WTC11 (cell line): Measurements from ENCODE around the gene GPATCH8. TPM values are rescaled to one million over a fixed set of nuclear protein-coding genes. Genes with fewer than 3 reads are reported as not detected.

Experiments used
- ATAC-seq: fragments of 200-7000 bp; cut with Tn5 transposase; 2 replicates; pipeline ENCODE4 v1.10.0; 2021; ENCODE audit warnings: mild to moderate bottlenecking, moderate library complexity
- CTCF ChIA-PET: fragments of 300-600 bp; sonication (Branson Sonifier 250); formaldehyde crosslinking; loops from one replicate; lab custom pipeline; 2021; ENCODE audit warnings: antibody characterized with exemption; lab: Charles Lee
- POLR2A ChIA-PET: fragments of 350-600 bp; sonication (Branson Sonifier 250); formaldehyde crosslinking; loops from one replicate; lab custom pipeline; 2021; ENCODE audit warnings: antibody characterized with exemption; lab: Charles Lee
- DNase-seq: peaks from one replicate; pipeline ENCODE4 v3.0.0; 2021; ENCODE audit warnings: low spot score
- H3K27ac Mint-ChIP-seq: 2 replicates; pipeline ENCODE4 v1.8.0; 2021; ENCODE audit warnings: mixed read lengths
- H3K27me3 Mint-ChIP-seq: 2 replicates; pipeline ENCODE4 v1.8.0; 2021; ENCODE audit warnings: low read depth, mild to moderate bottlenecking, moderate library complexity, mixed read lengths
- H3K36me3 Mint-ChIP-seq: 2 replicates; pipeline ENCODE4 v1.8.0; 2021; ENCODE audit warnings: mixed read lengths
- H3K4me1 Mint-ChIP-seq: 2 replicates; pipeline ENCODE4 v1.8.0; 2022; ENCODE audit warnings: mixed read lengths
- H3K4me3 Mint-ChIP-seq: 2 replicates; pipeline ENCODE4 v1.8.0; 2021; ENCODE audit warnings: mild to moderate bottlenecking, moderate library complexity, mixed read lengths
- H3K9me3 Mint-ChIP-seq: 2 replicates; pipeline ENCODE4 v1.8.0; 2021; ENCODE audit warnings: mixed read lengths
- AFF4 ChIP-seq: sonication (generic); formaldehyde crosslinking; IDR thresholded peaks from 2 replicates; pipeline ENCODE4 v1.8.1; 2023; ENCODE audit warnings: mild to moderate bottlenecking, missing genetic modification reagents, borderline replicate concordance
- AR ChIP-seq: fragments of 250-450 bp; sonication (Bioruptor Pico); IDR thresholded peaks from 2 replicates; pipeline ENCODE4 v1.9.0; 2021; ENCODE audit warnings: mild to moderate bottlenecking
- ATF2 ChIP-seq: sonication (generic); formaldehyde crosslinking; IDR thresholded peaks from 2 replicates; pipeline ENCODE4 v1.8.1; 2022; ENCODE audit warnings: low read depth, missing genetic modification reagents, borderline replicate concordance
- CDX4 ChIP-seq: fragments of 250-450 bp; sonication (Bioruptor Pico); IDR thresholded peaks from 2 replicates; pipeline ENCODE4 v1.9.0; 2021; ENCODE audit warnings: moderate library complexity, mild to moderate bottlenecking, inconsistent platforms, borderline replicate concordance
- CTCF ChIP-seq: fragments of 200-600 bp; IDR thresholded peaks from 2 replicates; pipeline ENCODE4 v1.8.0; 2022; ENCODE audit warnings: antibody characterized with exemption
- IRF1 ChIP-seq: sonication (generic); formaldehyde crosslinking; IDR thresholded peaks from 2 replicates; pipeline ENCODE4 v1.8.0; 2023; ENCODE audit warnings: missing genetic modification reagents
- JAZF1 ChIP-seq: fragments of 250-450 bp; sonication (Bioruptor Pico); IDR thresholded peaks from 2 replicates; pipeline ENCODE4 v1.9.0; 2021; ENCODE audit warnings: moderate library complexity, mild to moderate bottlenecking, inconsistent platforms
- JUN ChIP-seq: sonication (generic); formaldehyde crosslinking; IDR thresholded peaks from 2 replicates; pipeline ENCODE4 v1.8.0; 2023; ENCODE audit warnings: mild to moderate bottlenecking, missing genetic modification reagents
- MYBL2 ChIP-seq: sonication (generic); formaldehyde crosslinking; IDR thresholded peaks from 2 replicates; pipeline ENCODE4 v1.8.1; 2023; ENCODE audit warnings: mild to moderate bottlenecking, moderate library complexity, missing genetic modification reagents
- NR1H2 ChIP-seq: sonication (generic); formaldehyde crosslinking; IDR thresholded peaks from 2 replicates; pipeline ENCODE4 v1.9.0; 2021; ENCODE audit warnings: mild to moderate bottlenecking, moderate library complexity, missing genetic modification reagents
- PRRX2 ChIP-seq: fragments of 250-450 bp; sonication (Bioruptor Pico); IDR thresholded peaks from 2 replicates; pipeline ENCODE4 v1.8.0; 2021; ENCODE audit warnings: mild to moderate bottlenecking
- SP1 ChIP-seq: sonication (generic); formaldehyde crosslinking; conservative IDR thresholded peaks from 2 replicates; pipeline ENCODE4 v1.8.1; 2022; ENCODE audit warnings: missing genetic modification reagents
- USF1 ChIP-seq: sonication (generic); formaldehyde crosslinking; IDR thresholded peaks from 2 replicates; pipeline ENCODE4 v1.8.0; 2022; ENCODE audit warnings: mild to moderate bottlenecking, missing genetic modification reagents
- ZBTB21 ChIP-seq: sonication (generic); formaldehyde crosslinking; IDR thresholded peaks from 2 replicates; pipeline ENCODE4 v1.8.1; 2023; ENCODE audit warnings: mild to moderate bottlenecking, missing genetic modification reagents, borderline replicate concordance
- ZNF138 ChIP-seq: sonication (generic); formaldehyde crosslinking; conservative IDR thresholded peaks from 2 replicates; pipeline ENCODE4 v1.8.1; 2022; ENCODE audit warnings: mild to moderate bottlenecking, moderate library complexity, missing genetic modification reagents
- ZNF232 ChIP-seq: sonication (generic); formaldehyde crosslinking; IDR thresholded peaks from 2 replicates; pipeline ENCODE4 v1.8.0; 2022; ENCODE audit warnings: mild to moderate bottlenecking, missing genetic modification reagents
- ZNF532 ChIP-seq: fragments of 250-450 bp; sonication (Bioruptor Pico); IDR thresholded peaks from 2 replicates; pipeline ENCODE4 v1.9.0; 2021; ENCODE audit warnings: mild to moderate bottlenecking, borderline replicate concordance
- ZNF671 ChIP-seq: fragments of 250-450 bp; sonication (Bioruptor Pico); IDR thresholded peaks from 2 replicates; pipeline ENCODE4 v1.8.0; 2021; ENCODE audit warnings: mild to moderate bottlenecking
- total RNA-seq: library from RNA; stranded (reverse); gene quantifications from 3 replicates; pipeline ENCODE4 v1.2.3, GENCODE V29; 2021

GPATCH8 gene
- total RNA-seq, 1 experiment from 2014 or later: 51.9 TPM

GRCh38 chr17:44380767-44381166 lies 122.4 kb downstream of the GPATCH8 start (continued):
- TF ChIP-seq AFF4: no peak
- no peak for TF ChIP-seq IRF1 (CRISPR knock-in tag)
- TF ChIP-seq JAZF1 (CRISPR knock-in tag): no peak
- TF ChIP-seq ZNF671: no peak
- TF ChIP-seq PRRX2: no peak
- TF ChIP-seq ZNF532 (CRISPR knock-in tag): no peak
- TF ChIP-seq ATF2: no peak
- no peak for TF ChIP-seq CDX4 (CRISPR knock-in tag)
- no peak for TF ChIP-seq ZBTB21 (CRISPR knock-in tag)
- no peak for TF ChIP-seq NR1H2 (CRISPR knock-in tag)
- TF ChIP-seq JUN (CRISPR knock-in tag): no peak
- TF ChIP-seq ZNF232 (CRISPR knock-in tag): no peak
- TF ChIP-seq, all 79 proteins: peak for 0

- ATAC-seq: no peak
- peaks cover 21% of the 10 kb centered on the region for H3K4me1 Mint-ChIP-seq
- no peaks in the 10 kb centered on the region for H3K9me3 Mint-ChIP-seq
- no peaks in the 10 kb centered on the region for H3K36me3 Mint-ChIP-seq
- H3K27me3 Mint-ChIP-seq: peaks cover 33% of the 10 kb centered on the region
- no peak for DNase-seq
- H3K4me3 Mint-ChIP-seq: no peak overlapping the region
- ChIA-PET POLR2A (interaction anchor here (0.5 kb wide), 1 partner anchor 158 kb away, joined by 5 read pairs; no protein-coding TSS in a partner anchor), CTCF (interaction anchor here (0.5 to 1.7 kb wide), 2 partner anchors 170 to 196 kb away, joined by 3 to 5 read pairs; no protein-coding TSS in a partner anchor)
- H3K27ac Mint-ChIP-seq: no peak overlapping the region
- no peak for TF ChIP-seq MYBL2 (CRISPR knock-in tag)
- no peak for TF ChIP-seq USF1
- no peak for TF ChIP-seq AR
- TF ChIP-seq SP1 (CRISPR knock-in tag): no peak
- no peak for TF ChIP-seq CTCF
- TF ChIP-seq ZNF138 (CRISPR knock-in tag): no peak
Observed at GRCh38 chr17:44379887-44380286, 123.3 kb downstream of the GPATCH8 start.
